ENCODE measurements around the gene PPP1R26.

Gene PPP1R26

DNA sequence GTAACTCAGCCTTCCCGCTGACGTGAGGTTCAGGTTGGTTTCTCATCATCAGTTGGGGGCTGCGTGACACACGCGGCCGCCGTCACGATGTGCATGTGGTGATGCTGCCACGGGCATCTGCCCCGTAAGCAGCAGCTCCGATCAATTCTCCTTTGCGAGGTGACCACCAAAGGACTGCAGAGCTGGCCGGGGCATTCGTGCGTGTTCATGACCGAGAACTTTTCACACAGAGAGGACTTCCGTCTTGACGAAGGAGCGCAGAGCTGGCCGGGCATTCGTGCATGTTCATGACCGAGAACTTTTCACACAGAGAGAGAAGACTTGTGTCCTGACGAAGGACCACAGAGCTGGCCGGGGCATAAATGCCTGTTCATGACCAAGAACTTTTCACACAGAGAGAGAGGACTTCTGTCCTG lies 37.8 kb downstream of the PPP1R26 start:
- no peak for TF ChIP-seq FOXP2 (optimal IDR thresholded peaks at IDR 0.05; ENCODE audit: borderline replicate concordance, extremely low read depth, extremely low read length, insufficient read depth)
- TF ChIP-seq POLR2AphosphoS5 (IDR thresholded peaks at IDR 0.05; ENCODE audit: low read depth, low read length): no peak
- TF ChIP-seq, protein P1, sequence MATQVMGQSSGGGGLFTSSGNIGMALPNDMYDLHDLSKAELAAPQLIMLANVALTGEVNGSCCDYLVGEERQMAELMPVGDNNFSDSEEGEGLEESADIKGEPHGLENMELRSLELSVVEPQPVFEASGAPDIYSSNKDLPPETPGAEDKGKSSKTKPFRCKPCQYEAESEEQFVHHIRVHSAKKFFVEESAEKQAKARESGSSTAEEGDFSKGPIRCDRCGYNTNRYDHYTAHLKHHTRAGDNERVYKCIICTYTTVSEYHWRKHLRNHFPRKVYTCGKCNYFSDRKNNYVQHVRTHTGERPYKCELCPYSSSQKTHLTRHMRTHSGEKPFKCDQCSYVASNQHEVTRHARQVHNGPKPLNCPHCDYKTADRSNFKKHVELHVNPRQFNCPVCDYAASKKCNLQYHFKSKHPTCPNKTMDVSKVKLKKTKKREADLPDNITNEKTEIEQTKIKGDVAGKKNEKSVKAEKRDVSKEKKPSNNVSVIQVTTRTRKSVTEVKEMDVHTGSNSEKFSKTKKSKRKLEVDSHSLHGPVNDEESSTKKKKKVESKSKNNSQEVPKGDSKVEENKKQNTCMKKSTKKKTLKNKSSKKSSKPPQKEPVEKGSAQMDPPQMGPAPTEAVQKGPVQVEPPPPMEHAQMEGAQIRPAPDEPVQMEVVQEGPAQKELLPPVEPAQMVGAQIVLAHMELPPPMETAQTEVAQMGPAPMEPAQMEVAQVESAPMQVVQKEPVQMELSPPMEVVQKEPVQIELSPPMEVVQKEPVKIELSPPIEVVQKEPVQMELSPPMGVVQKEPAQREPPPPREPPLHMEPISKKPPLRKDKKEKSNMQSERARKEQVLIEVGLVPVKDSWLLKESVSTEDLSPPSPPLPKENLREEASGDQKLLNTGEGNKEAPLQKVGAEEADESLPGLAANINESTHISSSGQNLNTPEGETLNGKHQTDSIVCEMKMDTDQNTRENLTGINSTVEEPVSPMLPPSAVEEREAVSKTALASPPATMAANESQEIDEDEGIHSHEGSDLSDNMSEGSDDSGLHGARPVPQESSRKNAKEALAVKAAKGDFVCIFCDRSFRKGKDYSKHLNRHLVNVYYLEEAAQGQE (IDR thresholded peaks at IDR 0.05; ENCODE audit: insufficient read depth in 1 of 2, low read depth in 2 of 2, low read length in 2 of 2): no peak
- no peak for TF ChIP-seq SIN3A (IDR thresholded peaks at IDR 0.05; ENCODE audit: borderline replicate concordance, insufficient read depth, low read length)
- TF ChIP-seq TAF1 (IDR thresholded peaks at IDR 0.05; ENCODE audit: borderline replicate concordance, insufficient read depth, low read length): no peak

DNA sequence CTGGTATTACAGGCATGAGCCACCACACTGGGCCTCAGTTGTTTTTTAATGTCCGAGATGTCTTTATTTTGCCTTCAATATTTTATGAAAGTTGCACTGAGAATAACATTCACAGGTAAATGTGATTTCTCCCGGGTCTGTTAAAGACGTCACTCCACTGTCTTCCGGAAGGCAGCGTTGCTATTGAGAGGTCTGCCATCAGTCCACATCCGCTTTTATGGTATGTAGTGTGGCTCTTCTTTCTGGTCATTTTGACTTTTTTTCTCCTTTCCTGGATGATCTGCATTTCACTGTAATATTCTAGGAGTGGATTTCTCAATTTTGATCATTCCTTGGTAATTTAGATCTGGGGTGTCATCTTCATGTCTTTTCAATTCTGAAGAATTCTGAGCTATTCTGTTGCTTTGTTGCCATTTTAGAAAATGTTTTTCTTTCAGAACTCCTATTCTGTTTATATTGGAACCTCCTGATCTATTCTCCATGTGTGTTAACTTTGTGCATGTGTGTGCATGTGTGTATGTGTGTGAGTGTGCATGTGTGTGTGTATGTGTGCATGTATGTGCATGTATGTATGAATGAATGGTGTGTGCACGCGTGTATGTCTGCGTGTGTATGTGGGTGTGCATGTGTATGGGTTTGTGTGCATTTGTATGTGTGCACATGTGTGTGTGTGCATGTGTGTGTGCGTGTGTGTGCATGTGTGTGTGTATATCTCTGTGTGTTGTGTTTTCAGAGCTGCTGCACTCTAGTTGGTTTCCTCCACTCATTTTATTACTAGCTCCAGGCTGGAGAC lies 39.8 kb downstream of the PPP1R26 start:
- TF ChIP-seq, protein P1 (IDR thresholded peaks at IDR 0.05; ENCODE audit: insufficient read depth in 1 of 2, low read depth in 2 of 2, low read length in 2 of 2): no peak
- no peak for TF ChIP-seq TAF1 (IDR thresholded peaks at IDR 0.05; ENCODE audit: borderline replicate concordance, insufficient read depth, low read length)
- TF ChIP-seq SIN3A (IDR thresholded peaks at IDR 0.05; ENCODE audit: borderline replicate concordance, insufficient read depth, low read length): no peak
- no peak for TF ChIP-seq FOXP2 (optimal IDR thresholded peaks at IDR 0.05; ENCODE audit: borderline replicate concordance, extremely low read depth, extremely low read length, insufficient read depth)
- no peak for TF ChIP-seq POLR2AphosphoS5 (IDR thresholded peaks at IDR 0.05; ENCODE audit: low read depth, low read length)

DNA sequence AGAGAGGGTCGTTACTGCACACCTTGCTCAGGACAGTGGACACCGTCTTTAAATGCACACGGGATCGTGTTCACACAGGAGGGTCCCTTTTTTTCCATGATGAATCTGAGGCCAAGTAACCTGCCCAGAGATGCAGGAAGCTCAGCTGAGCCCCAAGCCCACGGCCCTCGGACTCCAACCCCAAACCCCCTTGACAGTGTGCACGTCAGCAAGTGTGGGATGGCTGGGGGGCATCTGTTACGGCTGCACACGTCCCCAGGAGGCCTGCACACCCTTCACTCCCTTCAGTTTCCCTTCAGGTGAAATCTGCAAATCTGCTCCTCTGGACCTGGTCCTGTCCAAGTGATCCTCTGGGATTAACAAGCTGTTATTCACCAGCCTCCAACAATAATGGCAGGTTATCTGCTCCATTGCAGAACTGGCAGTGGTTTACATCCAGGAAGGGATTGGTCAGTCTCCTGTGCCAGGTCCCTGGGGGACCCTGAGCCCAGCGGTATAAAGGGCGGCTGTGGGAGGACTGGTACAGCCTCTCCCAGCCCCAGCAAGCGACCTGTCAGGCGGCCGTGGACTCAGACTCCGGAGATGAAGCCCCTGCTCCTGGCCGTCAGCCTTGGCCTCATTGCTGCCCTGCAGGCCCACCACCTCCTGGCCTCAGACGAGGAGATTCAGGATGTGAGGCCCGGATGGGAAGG lies 41.5 kb downstream of the PPP1R26 start, which contains the start of gene LCN1:
Gene LCN1 (plus strand): TSS at position 525 of the 692 bp plus-strand sequence. CDS start 58 bp downstream, at position 583.
- TF ChIP-seq, protein P1 (IDR thresholded peaks at IDR 0.05; ENCODE audit: insufficient read depth in 1 of 2, low read depth in 2 of 2, low read length in 2 of 2): no peak
- TF ChIP-seq POLR2AphosphoS5 (IDR thresholded peaks at IDR 0.05; ENCODE audit: low read depth, low read length) (no peak), SIN3A (IDR thresholded peaks at IDR 0.05; ENCODE audit: borderline replicate concordance, insufficient read depth, low read length) (no peak), FOXP2 (optimal IDR thresholded peaks at IDR 0.05; ENCODE audit: borderline replicate concordance, extremely low read depth, extremely low read length, insufficient read depth) (no peak), TAF1 (IDR thresholded peaks at IDR 0.05; ENCODE audit: borderline replicate concordance, insufficient read depth, low read length) (no peak)

DNA sequence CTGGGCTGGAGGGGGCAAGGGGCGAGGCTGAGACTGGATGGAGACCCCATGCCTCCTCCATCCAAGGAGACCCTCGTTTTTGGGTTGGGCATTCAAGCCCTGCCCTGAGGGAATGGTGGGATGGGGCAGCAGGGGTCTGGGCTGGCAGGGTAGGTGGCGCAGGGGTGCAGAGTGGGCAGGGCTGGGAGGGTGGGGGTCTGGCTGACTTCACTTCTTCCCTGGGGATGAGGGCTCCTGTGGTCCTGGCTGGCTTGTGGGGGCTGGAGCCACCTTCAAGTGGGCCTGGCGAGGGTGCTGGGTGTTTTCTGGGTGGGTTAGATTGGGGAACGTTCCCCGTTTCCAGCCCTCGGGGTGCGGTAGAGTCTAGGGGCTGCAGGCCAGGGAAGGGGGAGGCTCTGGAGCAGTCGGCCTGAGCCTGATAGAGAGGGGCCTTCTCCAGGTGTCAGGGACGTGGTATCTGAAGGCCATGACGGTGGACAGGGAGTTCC lies 42.1 kb downstream of the PPP1R26 start:
- TF ChIP-seq, protein P1 (IDR thresholded peaks at IDR 0.05; ENCODE audit: insufficient read depth in 1 of 2, low read depth in 2 of 2, low read length in 2 of 2): no peak
- no peak for TF ChIP-seq POLR2AphosphoS5 (IDR thresholded peaks at IDR 0.05; ENCODE audit: low read depth, low read length)
- TF ChIP-seq FOXP2 (optimal IDR thresholded peaks at IDR 0.05; ENCODE audit: borderline replicate concordance, extremely low read depth, extremely low read length, insufficient read depth): no peak
